DND-41 (cell line): Measurements from ENCODE around the gene CSNK2A1.

Source experiments
- ATAC-seq: fragments of 200-7000 bp; cut with Tn5 transposase; 3 replicates; pipeline ENCODE4 v1.9.1; 2021; ENCODE audit warnings: low read depth; ENCODE audit not compliant: insufficient read depth
- DNase-seq: peaks from one replicate; pipeline ENCODE4 v3.0.0-alpha.2; 2020
- H2AFZ ChIP-seq: 2 replicates; pipeline ENCODE4 v1.6.0; 2012; ENCODE audit warnings: low read depth, low read length
- H3K27ac ChIP-seq: 2 replicates; pipeline ENCODE4 v1.5.1; 2012; ENCODE audit warnings: low read length, inconsistent platforms
- H3K27me3 ChIP-seq: fragments of 200-600 bp; sonication (generic); 2 replicates; pipeline ENCODE4 v1.6.0; 2012; ENCODE audit warnings: low read length, mild to moderate bottlenecking, inconsistent platforms; ENCODE audit not compliant: insufficient read depth, poor library complexity
- H3K36me3 ChIP-seq: 2 replicates; pipeline ENCODE4 v1.5.1; 2012; ENCODE audit warnings: low read length, inconsistent platforms; ENCODE audit not compliant: insufficient read depth
- H3K4me1 ChIP-seq: 2 replicates; pipeline ENCODE4 v1.5.1; 2012; ENCODE audit warnings: mild to moderate bottlenecking, low read length; ENCODE audit not compliant: insufficient read depth
- H3K4me2 ChIP-seq: 2 replicates; pipeline ENCODE4 v1.6.0; 2012; ENCODE audit warnings: mild to moderate bottlenecking, moderate library complexity, low read length, inconsistent platforms; ENCODE audit not compliant: insufficient read depth
- H3K4me3 ChIP-seq, 2 experiments: fragments of 200-600 bp in 1 of 2; shearing (Covaris generic) in 1 of 2; 2 replicates each; pipeline ENCODE4 v1.5.1; 2012 to 2016; ENCODE audit warnings: inconsistent platforms in 2 of 2, low read length in 2 of 2, mild to moderate bottlenecking in 2 of 2, low read depth in 1 of 2, moderate library complexity in 1 of 2
- H3K79me2 ChIP-seq: 2 replicates; pipeline ENCODE4 v1.6.0; 2012; ENCODE audit warnings: low read length, inconsistent platforms; ENCODE audit not compliant: insufficient read depth
- H3K9ac ChIP-seq: 2 replicates; pipeline ENCODE4 v1.6.0; 2012; ENCODE audit warnings: low read depth, mild to moderate bottlenecking, inconsistent platforms, low read length, moderate library complexity
- H3K9me3 ChIP-seq: 2 replicates; pipeline ENCODE4 v1.5.1; 2012; ENCODE audit warnings: low read length, moderate library complexity, mild to moderate bottlenecking, inconsistent platforms; ENCODE audit not compliant: insufficient read depth, severe bottlenecking
- H4K20me1 ChIP-seq: 2 replicates; pipeline ENCODE4 v1.6.0; 2012; ENCODE audit warnings: low read length; ENCODE audit not compliant: insufficient read depth
- EZH2 ChIP-seq: IDR thresholded peaks from 3 replicates; pipeline ENCODE4 v1.6.1; 2012; ENCODE audit warnings: borderline replicate concordance, low read depth, mild to moderate bottlenecking, moderate library complexity, low read length, inconsistent platforms; ENCODE audit not compliant: severe bottlenecking
- TF ChIP-seq, protein P1 (sequence below): IDR thresholded peaks from 2 replicates; pipeline ENCODE4 v1.5.1; 2012; ENCODE audit warnings: borderline replicate concordance, low read length, moderate library complexity, mild to moderate bottlenecking; ENCODE audit not compliant: poor library complexity, severe bottlenecking; ENCODE audit errors: extremely low read depth

CSNK2A1 gene

DNA sequence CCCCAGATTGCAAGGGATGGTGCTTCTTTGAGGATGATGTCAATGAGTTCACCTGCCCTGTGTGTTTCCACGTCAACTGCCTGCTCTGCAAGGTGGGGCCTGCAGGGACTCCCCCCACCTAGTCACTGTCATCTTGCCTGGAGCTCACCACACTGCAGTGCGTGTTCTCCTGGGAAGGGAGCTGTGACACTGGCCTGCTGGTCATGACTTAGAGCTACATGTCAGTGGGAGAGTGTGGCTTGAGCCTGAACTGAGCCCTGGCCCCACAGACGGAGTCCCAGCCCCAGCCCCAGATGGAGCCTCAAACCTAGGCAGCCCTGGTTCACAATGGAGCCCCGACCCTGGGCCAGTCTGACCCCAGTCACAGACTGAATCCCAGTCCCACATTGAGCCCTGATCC is 116.2 kb downstream of the CSNK2A1 start:
- H3K79me2 ChIP-seq, result no peaks in the 10 kb centered on the region
- no peak overlapping the region for H3K4me2 ChIP-seq
- H2AFZ ChIP-seq, result no peak overlapping the region
- no peak for TF ChIP-seq EZH2
- TF ChIP-seq, protein P1, sequence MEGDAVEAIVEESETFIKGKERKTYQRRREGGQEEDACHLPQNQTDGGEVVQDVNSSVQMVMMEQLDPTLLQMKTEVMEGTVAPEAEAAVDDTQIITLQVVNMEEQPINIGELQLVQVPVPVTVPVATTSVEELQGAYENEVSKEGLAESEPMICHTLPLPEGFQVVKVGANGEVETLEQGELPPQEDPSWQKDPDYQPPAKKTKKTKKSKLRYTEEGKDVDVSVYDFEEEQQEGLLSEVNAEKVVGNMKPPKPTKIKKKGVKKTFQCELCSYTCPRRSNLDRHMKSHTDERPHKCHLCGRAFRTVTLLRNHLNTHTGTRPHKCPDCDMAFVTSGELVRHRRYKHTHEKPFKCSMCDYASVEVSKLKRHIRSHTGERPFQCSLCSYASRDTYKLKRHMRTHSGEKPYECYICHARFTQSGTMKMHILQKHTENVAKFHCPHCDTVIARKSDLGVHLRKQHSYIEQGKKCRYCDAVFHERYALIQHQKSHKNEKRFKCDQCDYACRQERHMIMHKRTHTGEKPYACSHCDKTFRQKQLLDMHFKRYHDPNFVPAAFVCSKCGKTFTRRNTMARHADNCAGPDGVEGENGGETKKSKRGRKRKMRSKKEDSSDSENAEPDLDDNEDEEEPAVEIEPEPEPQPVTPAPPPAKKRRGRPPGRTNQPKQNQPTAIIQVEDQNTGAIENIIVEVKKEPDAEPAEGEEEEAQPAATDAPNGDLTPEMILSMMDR, result no peak
- peaks cover 72% of the 10 kb centered on the region for H3K36me3 ChIP-seq
- H4K20me1 ChIP-seq, result 0 out of 2 replicates have a peak, but pooled peaks cover 3% of the 10 kb centered on the region
- no peaks in the 10 kb centered on the region for H3K9me3 ChIP-seq
- no peaks in the 10 kb centered on the region for H3K27me3 ChIP-seq
- H3K9ac ChIP-seq, result no peak overlapping the region
- no peak overlapping the region for H3K4me3 ChIP-seq
- H3K4me1 ChIP-seq, result no peaks in the 10 kb centered on the region
- DNase-seq, result no peak
- no peak overlapping the region for H3K27ac ChIP-seq
- ATAC-seq, result no peak

DNA sequence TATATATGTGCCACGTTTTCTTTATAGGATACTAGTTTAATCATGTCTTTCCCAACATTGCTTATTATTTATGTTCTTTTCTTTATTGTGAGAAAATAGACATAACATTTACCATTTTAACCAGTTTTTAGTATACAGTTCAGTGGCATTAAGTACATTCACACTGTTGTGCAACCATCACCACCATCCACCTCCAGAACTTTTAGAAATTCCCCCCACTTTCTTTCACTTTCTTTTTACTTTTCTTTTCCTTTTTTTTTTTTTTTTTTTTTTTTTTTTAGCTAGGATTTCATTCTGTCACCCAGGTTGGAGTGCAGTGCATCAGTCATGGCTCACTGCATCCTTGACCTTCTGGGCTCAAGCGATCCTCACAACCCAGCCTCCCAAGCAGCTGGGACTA is 117.0 kb downstream of the CSNK2A1 start:
- H4K20me1 ChIP-seq, result no peaks in the 10 kb centered on the region
- H3K36me3 ChIP-seq, result peaks cover 72% of the 10 kb centered on the region
- H2AFZ ChIP-seq, result no peak overlapping the region

More for the DNA sequence above, 117.0 kb downstream of the CSNK2A1 start:
- Histone ChIP-seq H3K9ac (no peak overlapping the region), H3K4me1 (no peaks in the 10 kb centered on the region), H3K4me3 (no peak overlapping the region), H3K4me2 (no peak overlapping the region), H3K79me2 (no peaks in the 10 kb centered on the region), H3K27ac (no peak overlapping the region), H3K9me3 (no peaks in the 10 kb centered on the region), H3K27me3 (no peaks in the 10 kb centered on the region)
- DNase-seq (no peak), ATAC-seq (no peak)
- TF ChIP-seq, protein P1, result no peak
- no peak for TF ChIP-seq EZH2
